ENCODE measurements around the gene IP6K3.

DNA sequence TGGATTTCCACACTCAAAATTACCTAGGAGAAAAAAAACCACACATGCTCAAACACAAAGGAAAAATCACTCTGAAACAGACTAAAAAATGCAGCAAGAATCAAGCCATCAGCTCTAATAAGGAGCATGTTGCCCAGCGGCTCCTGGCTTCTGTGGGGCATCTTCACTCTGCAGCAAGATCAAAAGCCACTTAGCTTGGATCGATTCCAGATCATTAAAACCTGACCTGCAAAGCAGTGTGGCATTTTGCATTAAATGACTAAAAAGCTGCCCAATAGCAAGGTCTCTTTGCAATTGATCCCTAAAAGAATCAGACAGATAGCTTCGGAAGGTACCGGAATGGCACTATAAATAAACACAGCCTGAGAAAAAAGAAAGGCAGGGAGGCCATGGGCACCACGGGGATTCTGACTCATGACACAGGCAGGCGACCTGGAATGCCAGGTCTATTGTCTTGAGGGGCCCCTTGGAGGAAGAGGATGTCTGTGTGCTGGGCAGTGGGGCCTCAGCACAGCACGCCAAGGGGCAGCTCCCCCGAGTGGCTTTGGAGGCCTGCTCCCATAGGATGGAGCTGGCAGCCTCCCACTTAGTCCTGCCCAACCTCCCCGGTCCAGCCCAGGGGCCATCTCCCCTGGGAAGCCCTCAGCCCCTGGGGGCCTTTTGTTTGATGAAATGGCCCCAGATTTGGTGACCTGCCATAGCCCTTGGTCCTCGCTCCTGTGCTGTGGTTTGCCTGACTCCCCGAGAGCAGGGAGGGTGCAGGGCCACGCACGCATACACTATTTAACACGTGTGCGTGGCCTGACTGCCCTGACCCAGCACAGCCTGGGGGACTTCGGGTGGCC lies 34.6 kb upstream of the IP6K3 start:
- no peak for TF ChIP-seq CTCF (IDR thresholded peaks at IDR 0.05)
- TF ChIP-seq POLR2A (IDR thresholded peaks at IDR 0.05) = no peak
- TF ChIP-seq POLR2AphosphoS5 (IDR thresholded peaks at IDR 0.05; ENCODE audit: insufficient read depth in 1 of 2, low read depth in 1 of 2) = peak in 1 of 2 donors; percentile 36

All from vagina (tissue), 2 donors.